ENCODE data around the gene KRAS. TPM values are rescaled to one million over a fixed set of nuclear protein-coding genes. Genes with fewer than 3 reads are reported as not detected.

Gene KRAS
- total and polyA plus RNA-seq, 2 of the 13 experiments (the other 11 are each of a cell fraction or from before 2014, with no cell fraction given): 6.5 to 9.8 TPM

GRCh38 chr12:25236190-25236589 is 14.5 kb downstream of the KRAS start:
- ATAC-seq (no peak), FAIRE-seq (no peak), DNase-seq (ENCODE audit: low spot score) (no peak)
- Histone ChIP-seq H3K27ac (ENCODE audit: extremely low read length, insufficient read depth, low read length) (no peak overlapping the region), H3K4me1 (ENCODE audit: insufficient read depth, low read length) (no peaks in the 10 kb centered on the region), H3K9ac (ENCODE audit: insufficient read depth, low read depth, low read length) (no peak overlapping the region), H3K4me3 (replicated peaks in 1 of 3; ENCODE audit: insufficient read depth in 1 of 3, low read depth in 2 of 3, low read length in 3 of 3) (no peak overlapping the region), H3K79me2 (ENCODE audit: insufficient read depth, low read length) (no peaks in the 10 kb centered on the region), H3K36me3 (replicated peaks in 1 of 2; ENCODE audit: control insufficient read depth in 1 of 2, insufficient read depth in 2 of 2, low read length in 2 of 2) (peaks cover 3 to 24% of the 10 kb centered on the region in 2 experiments; a peak in 4 of 5 replicates), H4K20me1 (ENCODE audit: insufficient read depth, low read length) (no peaks in the 10 kb centered on the region), H3K9me3 (ENCODE audit: low read length) (no peaks in the 10 kb centered on the region), H3K27me3 (ENCODE audit: control insufficient read depth in 1 of 2, insufficient read depth in 2 of 2, low read length in 2 of 2) (no peaks in the 10 kb centered on the region), H2AFZ (ENCODE audit: low read length) (no peak overlapping the region), H3K4me2 (ENCODE audit: low read depth, low read length) (no peak overlapping the region)
- intact Hi-C loops (cut with micrococcal nuclease; ENCODE audit: unreplicated experiment): no loop called here
- POLR2A ChIA-PET: no interaction called here
- CTCF ChIA-PET (ENCODE audit: low intra/inter-chr PET ratio, low total read pairs): no interaction called here
- no peak for TF ChIP-seq SOX5 (CRISPR knock-in tag; IDR thresholded peaks at IDR 0.05; ENCODE audit: borderline replicate concordance)
- TF ChIP-seq THAP11 (CRISPR knock-in tag; IDR thresholded peaks at IDR 0.05): no peak
- TF ChIP-seq KDM6A (CRISPR knock-in tag; IDR thresholded peaks at IDR 0.05; ENCODE audit: low read depth): no peak
- no peak for TF ChIP-seq ATF2 (CRISPR knock-in tag; IDR thresholded peaks at IDR 0.05)
- TF ChIP-seq TFDP2 (CRISPR knock-in tag; IDR thresholded peaks at IDR 0.05): no peak
- in situ Hi-C loops (cut with HindIII; ENCODE audit: extremely low pct_ligation_motif_present, low pct_unique_long_range_greater_than_20kb): no loop called here
- WGBS (ENCODE audit: low lambda C conversion rate): 100% methylated on average over 1 of the region's 1 CpG
- no TSS peak for BruUV-seq (replicated peaks)

GRCh38 chr12:25213338-25213737 is 37.4 kb downstream of the KRAS start:
- POLR2A ChIA-PET: no interaction called here
- ATAC-seq: no peak
- no peak for FAIRE-seq

More at GRCh38 chr12:25213338-25213737, 37.4 kb downstream of the KRAS start:
- H3K9me3 ChIP-seq (ENCODE audit: low read length): no peaks in the 10 kb centered on the region
- no peak overlapping the region for H3K4me2 ChIP-seq (ENCODE audit: low read depth, low read length)
- 0 out of 5 replicates have a peak, but pooled peaks cover 0 to 5% of the 10 kb centered on the region in 2 experiments for H3K36me3 ChIP-seq (replicated peaks in 1 of 2; ENCODE audit: control insufficient read depth in 1 of 2, insufficient read depth in 2 of 2, low read length in 2 of 2)
- H3K27ac ChIP-seq (ENCODE audit: extremely low read length, insufficient read depth, low read length): no peak overlapping the region
- H3K4me1 ChIP-seq (ENCODE audit: insufficient read depth, low read length): peaks cover 5% of the 10 kb centered on the region; the same call in 1 of the 2 replicates
- no peaks in the 10 kb centered on the region for H3K27me3 ChIP-seq (ENCODE audit: control insufficient read depth in 1 of 2, insufficient read depth in 2 of 2, low read length in 2 of 2)
- no peak overlapping the region for H2AFZ ChIP-seq (ENCODE audit: low read length)
- CTCF ChIA-PET (ENCODE audit: low intra/inter-chr PET ratio, low total read pairs): no interaction called here
- in situ Hi-C loops (cut with HindIII; ENCODE audit: extremely low pct_ligation_motif_present, low pct_unique_long_range_greater_than_20kb): no loop called here
- no peak for DNase-seq (ENCODE audit: low spot score)
- intact Hi-C loops (cut with micrococcal nuclease; ENCODE audit: unreplicated experiment): no loop called here
- no peak overlapping the region for H3K4me3 ChIP-seq (replicated peaks in 1 of 3; ENCODE audit: insufficient read depth in 1 of 3, low read depth in 2 of 3, low read length in 3 of 3)
- no peaks in the 10 kb centered on the region for H3K79me2 ChIP-seq (ENCODE audit: insufficient read depth, low read length)
- no peak overlapping the region for H3K9ac ChIP-seq (ENCODE audit: insufficient read depth, low read depth, low read length)
- BruUV-seq (replicated peaks): no TSS peak
- WGBS (ENCODE audit: low lambda C conversion rate): 94% methylated on average over 1 of the region's 1 CpG
- TF ChIP-seq MAFF (IDR thresholded peaks at IDR 0.05; ENCODE audit: low read depth, low read length) (peak; percentile 14; the same call in 1 of the 2 replicates), MAFK (conservative IDR thresholded peaks at IDR 0.05 in 1 of 2, IDR thresholded peaks at IDR 0.05 in 1 of 2; ENCODE audit: low read length in 2 of 2) (peak in 1 of 2 experiments; percentile 39; a peak in 1 of 4 replicates), BATF2 (CRISPR knock-in tag; IDR thresholded peaks at IDR 0.05) (no peak), ZNF232 (CRISPR knock-in tag; IDR thresholded peaks at IDR 0.05; ENCODE audit: borderline replicate concordance) (no peak), ATM (IDR thresholded peaks at IDR 0.05; ENCODE audit: borderline replicate concordance) (no peak), NFE2L2 (IDR thresholded peaks at IDR 0.05; ENCODE audit: low read length) (peak; percentile 61; the same call in 1 of the 2 replicates), RARA (CRISPR knock-in tag; IDR thresholded peaks at IDR 0.05) (no peak)
- no peaks in the 10 kb centered on the region for H4K20me1 ChIP-seq (ENCODE audit: insufficient read depth, low read length)
